SKM-1 (cell line): ENCODE data around the gene DCAF17.

Experiments used
- DNase-seq: peaks from one replicate; lab custom pipeline; 2025; ENCODE audit not compliant: unreplicated experiment; lab: John Stamatoyannopoulos, UW

DCAF17 gene

GRCh38 chr2:171434013-171434989 is at the start of gene DCAF17:
TSS of gene DCAF17 (plus strand) at chr2:171434226. CDS start at chr2:171434578, 352 bp downstream.
- peak; percentile 77 for DNase-seq

GRCh38 chr2:171386627-171387026 is 47.4 kb upstream of the DCAF17 start:
- DNase-seq: no peak

GRCh38 chr2:171387052-171387451 is 47.0 kb upstream of the DCAF17 start:
- no peak for DNase-seq

GRCh38 chr2:171389325-171389724 is 44.7 kb upstream of the DCAF17 start:
- no peak for DNase-seq

GRCh38 chr2:171389780-171390179 is 44.2 kb upstream of the DCAF17 start:
- no peak for DNase-seq

GRCh38 chr2:171390941-171391516 is 43.0 kb upstream of the DCAF17 start:
- no peak for DNase-seq

- DNase-seq: no peak
These were observed 42.5 kb upstream of the DCAF17 start for GRCh38 chr2:171391532-171391931.

- no peak for DNase-seq
These were observed 40.5 kb upstream of the DCAF17 start for GRCh38 chr2:171393487-171393886.

- no peak for DNase-seq
These were observed 39.8 kb upstream of the DCAF17 start for GRCh38 chr2:171394164-171394740.

- no peak for DNase-seq
These were observed 34.7 kb upstream of the DCAF17 start for GRCh38 chr2:171399292-171399691.

GRCh38 chr2:171400395-171400794 is 33.6 kb upstream of the DCAF17 start:
- no peak for DNase-seq

- DNase-seq: no peak
These were observed 32.1 kb upstream of the DCAF17 start for GRCh38 chr2:171401947-171402346.

GRCh38 chr2:171402906-171403580 is 31.0 kb upstream of the DCAF17 start:
- no peak for DNase-seq

- DNase-seq: no peak
These were observed 29.8 kb upstream of the DCAF17 start for GRCh38 chr2:171404261-171404660.

- DNase-seq: no peak
These were observed 29.3 kb upstream of the DCAF17 start for GRCh38 chr2:171404719-171405118.

- no peak for DNase-seq
These were observed 28.5 kb upstream of the DCAF17 start for GRCh38 chr2:171405546-171405945.

- DNase-seq: no peak
These were observed 28.0 kb upstream of the DCAF17 start for GRCh38 chr2:171406044-171406443.

- DNase-seq: no peak
These were observed 26.9 kb upstream of the DCAF17 start for GRCh38 chr2:171407030-171407675.

GRCh38 chr2:171407676-171408044 is 26.4 kb upstream of the DCAF17 start:
- no peak for DNase-seq

GRCh38 chr2:171409436-171409971 is 24.5 kb upstream of the DCAF17 start:
- no peak for DNase-seq

- DNase-seq: no peak
These were observed 23.9 kb upstream of the DCAF17 start for GRCh38 chr2:171410101-171410500.
